A549 (cell line): ENCODE results near the gene ZSCAN26. TPM values are rescaled to one million over a fixed set of nuclear protein-coding genes. Genes with fewer than 3 reads are reported as not detected.

Experiments
- ATAC-seq, 2 experiments: fragments of 200-7000 bp in 1 of 2; fragments of >200 bp in 1 of 2; cut with Nextera tagmentation in 1 of 2; cut with Tn5 transposase in 1 of 2; 3 replicates each; pipeline versions ENCODE4 v1.8.0 to v1.9.1; 2018 to 2020; ENCODE audit warnings: mild to moderate bottlenecking in 1 of 2, moderate library complexity in 1 of 2
- CTCF ChIA-PET: fragments of 300-600 bp; sonication (Branson Sonifier 250); formaldehyde crosslinking; extraction: SDS; loops from one replicate; lab custom pipeline; 2021; ENCODE audit warnings: antibody characterized with exemption, inconsistent platforms; lab: Yijun Ruan, JAX
- POLR2A ChIA-PET: fragments of 350-600 bp; formaldehyde crosslinking; extraction: SDS; loops from one replicate; lab custom pipeline; 2021; ENCODE audit warnings: antibody characterized with exemption, inconsistent platforms; lab: Yijun Ruan, JAX
- DNase-seq, 2 experiments: peaks; one replicate each; pipeline versions ENCODE4 v3.0.0 to v3.0.0-alpha.2; 2011 to 2016; ENCODE audit warnings: low read depth in 1 of 2, low spot score in 1 of 2
- FAIRE-seq: peaks from 2 replicates; lab custom pipeline; 2011; peaks lifted over from hg19 to GRCh38; lab: Jason Lieb, UNC
- H3K27ac ChIP-seq, 2 experiments: fragments of >200 bp; sonication (Bioruptor Twin); formaldehyde crosslinking; 3 replicates each; pipeline ENCODE4 v1.5.1; 2016 to 2017
- H3K4me1 ChIP-seq: fragments of >200 bp; sonication (Bioruptor Twin); formaldehyde crosslinking; 3 replicates; pipeline ENCODE4 v1.6.1; 2016
- H3K4me2 ChIP-seq: fragments of >200 bp; sonication (Bioruptor Twin); formaldehyde crosslinking; 3 replicates; pipeline ENCODE4 v1.6.1; 2016
- H3K4me3 ChIP-seq: fragments of >200 bp; sonication (Bioruptor Twin); formaldehyde crosslinking; 3 replicates; pipeline ENCODE4 v1.5.1; 2016
- H3K9me3 ChIP-seq: fragments of >200 bp; sonication (Bioruptor Twin); formaldehyde crosslinking; 3 replicates; pipeline ENCODE4 v1.6.1; 2016
- BCL3 ChIP-seq: fragments of >200 bp; sonication (Bioruptor Twin); formaldehyde crosslinking; IDR thresholded peaks from 3 replicates; pipeline ENCODE4 v1.6.1; 2016
- CHD2 ChIP-seq: fragments of 150-350 bp; IDR thresholded peaks from 2 replicates; pipeline ENCODE4 v1.6.1; 2014; ENCODE audit warnings: low read length; ENCODE audit not compliant: partially characterized antibody
- CHD4 ChIP-seq: fragments of 200-600 bp; sonication (generic); IDR thresholded peaks from 2 replicates; pipeline ENCODE4 v1.6.1; 2016; ENCODE audit warnings: antibody characterized with exemption, mild to moderate bottlenecking, borderline replicate concordance
- CTCF ChIP-seq: fragments of >200 bp; sonication (Bioruptor Twin); formaldehyde crosslinking; IDR thresholded peaks from 3 replicates; pipeline ENCODE4 v1.5.1; 2016
- E2F6 ChIP-seq: IDR thresholded peaks from 2 replicates; pipeline ENCODE4 v1.6.1; 2012; ENCODE audit warnings: low read depth, borderline replicate concordance
- EHMT2 ChIP-seq: fragments of 200-600 bp; sonication (generic); IDR thresholded peaks from 2 replicates; pipeline ENCODE4 v1.6.1; 2016; ENCODE audit warnings: antibody characterized with exemption, low read depth, mild to moderate bottlenecking, moderate library complexity
- ESRRA ChIP-seq: fragments of 150-350 bp; IDR thresholded peaks from 2 replicates; pipeline ENCODE4 v1.6.1; 2014; ENCODE audit warnings: mild to moderate bottlenecking, low read length, borderline replicate concordance
- GATA3 ChIP-seq: IDR thresholded peaks from 2 replicates; pipeline ENCODE4 v1.6.1; 2012; ENCODE audit warnings: borderline replicate concordance
- HES2 ChIP-seq: fragments of >200 bp; sonication (Bioruptor Twin); formaldehyde crosslinking; IDR thresholded peaks from 2 replicates; pipeline ENCODE4 v1.6.1; 2016
- HMGXB4 ChIP-seq: fragments of 250-450 bp; sonication (Bioruptor Pico); IDR thresholded peaks from 2 replicates; pipeline ENCODE4 v1.5.0; 2021; ENCODE audit warnings: mild to moderate bottlenecking, moderate library complexity, borderline replicate concordance
- HOXA7 ChIP-seq: fragments of 250-450 bp; sonication (Bioruptor Pico); IDR thresholded peaks from 2 replicates; pipeline ENCODE4 v1.5.0; 2020; ENCODE audit warnings: mild to moderate bottlenecking, moderate library complexity
- HOXB5 ChIP-seq: fragments of 250-450 bp; sonication (Bioruptor Pico); IDR thresholded peaks from 2 replicates; pipeline ENCODE4 v1.5.0; 2020; ENCODE audit warnings: mild to moderate bottlenecking, moderate library complexity
- JUN ChIP-seq, 2 experiments: fragments of >200 bp; sonication (Bioruptor Twin); formaldehyde crosslinking; IDR thresholded peaks; 2 replicates in 1 of 2; 3 replicates in 1 of 2; pipeline ENCODE4 v1.6.1; 2016 to 2017
- JUNB ChIP-seq: fragments of >200 bp; sonication (Bioruptor Twin); formaldehyde crosslinking; IDR thresholded peaks from 2 replicates; pipeline ENCODE4 v1.6.1; 2016
- KDM5A ChIP-seq: fragments of 200-600 bp; sonication (generic); IDR thresholded peaks from 2 replicates; pipeline ENCODE4 v1.6.1; 2016; ENCODE audit warnings: antibody characterized with exemption, mild to moderate bottlenecking
- MAX ChIP-seq: IDR thresholded peaks from 2 replicates; pipeline ENCODE4 v1.6.1; 2012
- NFE2L2 ChIP-seq: fragments of 150-350 bp; conservative IDR thresholded peaks from 2 replicates; pipeline ENCODE4 v1.6.1; 2014; ENCODE audit warnings: low read length
- NPAS2 ChIP-seq: fragments of 250-450 bp; sonication (Bioruptor Pico); IDR thresholded peaks from 2 replicates; pipeline ENCODE4 v1.8.0; 2022; ENCODE audit warnings: mild to moderate bottlenecking, moderate library complexity, borderline replicate concordance
- PBX3 ChIP-seq: IDR thresholded peaks from 2 replicates; pipeline ENCODE4 v1.6.1; 2012
- RCOR1 ChIP-seq: fragments of 150-350 bp; IDR thresholded peaks from 2 replicates; pipeline ENCODE4 v1.6.1; 2014; ENCODE audit warnings: antibody characterized with exemption, low read length, low read depth
- RFX5 ChIP-seq: fragments of 450-650 bp; IDR thresholded peaks from 2 replicates; pipeline ENCODE4 v1.7.1; 2014; ENCODE audit warnings: antibody characterized with exemption, mild to moderate bottlenecking, moderate library complexity
- RNF2 ChIP-seq: fragments of 200-600 bp; sonication (generic); IDR thresholded peaks from 2 replicates; pipeline ENCODE4 v1.6.1; 2016; ENCODE audit warnings: low read depth, mild to moderate bottlenecking, antibody characterized with exemption, moderate library complexity, borderline replicate concordance
- SMC3 ChIP-seq: fragments of >200 bp; sonication (Bioruptor Twin); formaldehyde crosslinking; IDR thresholded peaks from 3 replicates; pipeline ENCODE4 v1.6.1; 2018; ENCODE audit warnings: inconsistent platforms
- SREBF2 ChIP-seq: fragments of 450-650 bp; IDR thresholded peaks from 2 replicates; pipeline ENCODE4 v1.6.1; 2014; ENCODE audit warnings: mild to moderate bottlenecking, moderate library complexity
- TFCP2L1 ChIP-seq: fragments of 250-450 bp; sonication (Bioruptor Pico); IDR thresholded peaks from 2 replicates; pipeline ENCODE4 v1.5.0; 2021; ENCODE audit warnings: mild to moderate bottlenecking
- TP53 ChIP-seq: fragments of 250-450 bp; sonication (Bioruptor Pico); IDR thresholded peaks from 2 replicates; pipeline ENCODE4 v1.5.0; 2021; ENCODE audit warnings: mild to moderate bottlenecking, moderate library complexity
- USF2 ChIP-seq: fragments of 450-650 bp; IDR thresholded peaks from 2 replicates; pipeline ENCODE4 v1.6.1; 2014; ENCODE audit warnings: antibody characterized with exemption
- ZC3H11A ChIP-seq: fragments of 450-650 bp; IDR thresholded peaks from 2 replicates; pipeline ENCODE4 v1.6.1; 2014; ENCODE audit warnings: antibody characterized with exemption, mild to moderate bottlenecking
- ZFP36 ChIP-seq: fragments of 450-650 bp; IDR thresholded peaks from 2 replicates; pipeline ENCODE4 v1.6.1; 2014; ENCODE audit warnings: borderline replicate concordance; ENCODE audit not compliant: partially characterized antibody
- WGBS: methylation state at CpG from one replicate; pipeline ENCODE4 v1.1.6; 2017; ENCODE audit errors: missing lambda C conversion rate; 5-methylcytosine and 5-hydroxymethylcytosine counted together
- polyA plus RNA-seq, 4 experiments: library from polyadenylated mRNA; depleted of rRNA in 3 of 4; stranded (reverse); fragments of >200 nt; fragmentation: RNase III in 1 of 4; extraction: RNeasy Plus Mini Kit Qiagen cat#74134 plus additional on column Dnase treatment in 1 of 4; gene quantifications; 2 replicates in 3 of 4; 3 replicates in 1 of 4; pipeline ENCODE4 v1.2.3, GENCODE V29; 2011 to 2017

Gene ZSCAN26
- polyA plus RNA-seq, 2 of the 4 experiments (the other 2 are of a cell fraction): 6.2 to 10.1 TPM

- FAIRE-seq (no peak), ATAC-seq (peak; percentile 98), DNase-seq (peak; percentile 64 to 90)
- peak within 1 kb of the TSS; percentile 86 for H3K4me3 ChIP-seq
- ChIA-PET POLR2A (interaction anchor here (0.8 to 2.1 kb wide), 8 partner anchors 8 to 116 kb away, joined by 3 to 25 read pairs (median 5); partner anchors contain the start of genes PGBD1, ZKSCAN8, ZSCAN26 and ZSCAN31), CTCF (interaction anchor here (0.8 kb wide), 1 partner anchor 103 kb away, joined by 4 read pairs; no protein-coding TSS in a partner anchor)
- peaks cover 5% of the 10 kb centered on the region; the same call in 1 of the 3 replicates for H3K4me1 ChIP-seq
- no peaks in the 10 kb centered on the region for H3K9me3 ChIP-seq
- WGBS: 13% methylated on average over 14 of the region's 14 CpGs
- peak within 1 kb of the TSS; percentile 75 to 91 for H3K27ac ChIP-seq
- peak within 1 kb of the TSS; percentile 76 for H3K4me2 ChIP-seq
- TF ChIP-seq ESRRA (no peak), ZFP36 (no peak), CTCF (no peak), JUNB (no peak), PBX3 (no peak), ZC3H11A (no peak), CHD4 (no peak), SREBF2 (no peak), NFE2L2 (no peak), E2F6 (no peak), TP53 (CRISPR knock-in tag) (no peak), RFX5 (no peak), KDM5A (peak; percentile 77), NPAS2 (no peak), CHD2 (no peak), GATA3 (no peak), JUN (IDR thresholded peaks at IDR 0.05) (peak in 1 of 2 experiments; percentile 53; a peak in 1 of 5 replicates), USF2 (no peak), MAX (peak; percentile 47; the same call in 1 of the 2 replicates), RCOR1 (no peak), SMC3 (peak; percentile 20; the same call in 1 of the 3 replicates), HOXB5 (CRISPR knock-in tag) (no peak), EHMT2 (no peak), RNF2 (no peak), TFCP2L1 (no peak), BCL3 (no peak), HMGXB4 (no peak), HOXA7 (CRISPR knock-in tag) (no peak), HES2 (no peak)
Measured at GRCh38 chr6:28252009-28252975, 14.7 kb upstream of the ZSCAN26 start, which contains the start of gene ZKSCAN4. Gene ZKSCAN4 (minus strand): TSS chr6:28252269. CDS start chr6:28251980, 289 bp downstream.
